GM19395 (cell line): ENCODE results near the gene CDK15.
"Not testable (repeated sequence)": the region's sequence is repeated elsewhere in the genome, so short reads cannot be mapped to it uniquely, and the experiment has no call there.

Experiments
- ATAC-seq: cut with Tn5 transposase; IDR thresholded peaks from one replicate; pipeline ENCODE4 v1.9.1; 2021; ENCODE audit warnings: mild to moderate bottlenecking, moderate library complexity; ENCODE audit not compliant: unreplicated experiment

Gene CDK15

DNA sequence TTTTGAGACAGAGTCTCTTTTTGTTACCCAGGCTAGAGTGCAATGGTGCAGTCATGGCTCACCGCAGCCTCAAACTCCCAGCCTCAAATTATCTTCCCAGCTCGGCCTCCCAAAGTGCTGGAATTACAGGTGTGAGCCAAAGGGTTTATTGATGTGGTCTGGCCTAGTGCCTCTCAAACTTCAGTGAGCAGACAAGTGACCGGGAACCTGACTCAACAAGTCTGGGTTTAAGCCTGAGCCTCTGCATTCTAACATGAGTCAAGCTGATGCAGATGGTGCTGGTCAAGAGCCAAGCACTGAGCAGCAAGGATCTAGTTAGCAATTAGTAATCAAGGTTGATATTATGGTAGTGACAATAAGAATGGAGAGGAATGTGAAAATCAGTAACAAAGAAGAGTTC, 21.3 kb downstream of the CDK15 start:
- no peak for ATAC-seq

DNA sequence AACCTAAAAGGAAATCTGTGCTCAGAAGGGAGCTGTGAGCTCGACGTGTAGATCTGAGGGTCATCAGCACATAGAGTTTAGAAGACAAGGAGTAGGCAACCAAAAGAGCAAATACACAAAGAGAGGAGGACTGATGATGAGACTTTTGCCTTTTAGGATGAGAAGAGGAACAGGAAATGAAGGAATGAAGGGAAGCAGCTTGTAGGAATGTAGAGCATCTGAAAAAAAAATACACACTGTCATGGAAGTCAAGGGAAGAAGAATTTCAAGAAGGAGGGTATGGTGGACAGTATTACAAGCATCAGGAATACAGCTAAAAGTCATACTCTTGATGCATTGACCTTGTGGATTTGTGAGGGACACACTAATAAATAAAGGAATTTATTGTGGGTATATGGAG, 21.9 kb downstream of the CDK15 start:
- ATAC-seq, result no peak

GRCh38 chr2:201830666-201831065, 24.3 kb downstream of the CDK15 start:
- ATAC-seq, result no peak

DNA sequence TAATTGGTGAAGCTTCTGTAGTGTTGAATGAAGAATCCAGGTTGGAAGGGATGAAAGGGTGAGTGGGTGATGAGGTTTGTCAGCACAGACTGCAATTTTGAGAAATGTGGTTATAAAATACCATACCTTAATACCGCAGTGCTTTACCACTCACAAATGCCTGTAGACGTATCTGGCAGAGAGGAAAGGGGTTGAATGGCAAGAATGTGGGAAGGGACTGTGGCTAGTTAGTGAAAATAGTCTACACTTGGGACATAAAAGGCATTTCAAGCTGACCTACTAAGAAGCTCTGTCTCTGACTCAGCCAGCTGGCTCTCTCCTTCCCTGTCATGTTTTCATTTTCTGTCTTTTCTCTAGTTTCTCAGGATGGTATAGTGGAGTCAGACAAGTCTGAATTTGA, 25.1 kb downstream of the CDK15 start:
- ATAC-seq, result no peak

- no peak for ATAC-seq
These were observed 27.4 kb downstream of the CDK15 start for GRCh38 chr2:201833781-201834180.

DNA sequence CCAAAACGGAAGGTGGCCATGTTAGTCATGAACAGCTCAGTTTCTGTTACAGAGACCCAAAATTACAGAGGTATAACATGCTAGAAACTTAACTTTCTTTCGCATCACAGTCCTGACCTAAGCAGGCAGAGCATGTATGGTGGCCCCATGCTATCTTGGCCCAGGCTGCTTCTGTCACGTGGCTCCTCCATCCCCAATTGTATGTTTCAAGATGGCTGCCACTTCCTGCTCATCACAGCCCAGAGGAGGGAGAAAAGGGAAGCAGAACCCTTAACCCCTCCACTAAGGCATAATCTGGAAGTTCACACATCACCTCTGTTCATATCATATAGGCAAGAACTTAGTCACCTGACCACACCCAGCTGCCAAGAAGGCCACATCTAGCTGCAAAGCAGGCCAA, 28.7 kb downstream of the CDK15 start:
- ATAC-seq, result no peak

DNA sequence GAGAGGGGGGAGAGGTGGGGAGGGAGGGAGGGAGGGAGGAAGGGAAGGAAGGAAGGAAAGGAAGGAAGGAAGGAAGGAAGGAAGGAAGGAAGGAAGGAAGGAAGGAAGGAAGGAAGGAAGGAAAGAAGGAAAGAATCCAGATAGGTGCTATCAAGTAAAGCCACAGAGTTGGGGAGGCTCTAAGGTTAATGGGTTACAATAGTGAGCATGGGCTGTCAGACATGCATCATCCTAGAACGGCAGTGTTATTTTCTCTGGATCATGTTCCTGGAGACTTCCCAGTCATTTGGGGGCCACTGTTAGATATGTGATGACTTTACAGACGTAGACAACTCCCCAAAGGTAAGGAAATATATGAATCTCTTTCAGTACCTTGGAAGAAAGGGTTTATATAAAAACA, 31.1 kb downstream of the CDK15 start:
- ATAC-seq, result no peak

- ATAC-seq, result no peak
These were observed 31.6 kb downstream of the CDK15 start for GRCh38 chr2:201837824-201838431.

DNA sequence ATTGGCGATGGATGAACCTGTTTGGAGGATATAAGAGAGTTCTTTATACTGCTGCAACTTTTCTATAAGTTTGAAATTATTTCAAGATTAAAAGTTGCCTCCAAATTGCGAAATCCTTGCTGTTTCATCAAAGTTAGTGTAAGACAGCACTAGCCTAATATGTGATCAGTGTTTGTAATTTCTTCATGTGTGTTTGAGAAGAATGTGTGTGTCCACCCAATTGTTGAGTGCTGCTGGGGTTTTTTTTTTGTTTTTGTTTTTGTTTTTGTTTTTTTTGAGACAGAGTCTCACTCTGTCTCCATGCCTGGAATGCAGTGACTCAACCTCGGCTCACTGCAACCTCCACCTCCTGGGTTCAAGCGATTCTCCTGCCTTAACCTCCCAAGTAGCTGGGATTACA, 33.4 kb downstream of the CDK15 start:
- no peak for ATAC-seq

- no peak for ATAC-seq
These were observed 34.4 kb downstream of the CDK15 start for GRCh38 chr2:201840726-201841125.

- no peak for ATAC-seq
These were observed 36.0 kb downstream of the CDK15 start for GRCh38 chr2:201842131-201842860.

- not testable (repeated sequence) for ATAC-seq
These were observed 38.6 kb downstream of the CDK15 start for GRCh38 chr2:201844922-201845321.

- no peak for ATAC-seq
These were observed 41.1 kb downstream of the CDK15 start for GRCh38 chr2:201847481-201847880.

DNA sequence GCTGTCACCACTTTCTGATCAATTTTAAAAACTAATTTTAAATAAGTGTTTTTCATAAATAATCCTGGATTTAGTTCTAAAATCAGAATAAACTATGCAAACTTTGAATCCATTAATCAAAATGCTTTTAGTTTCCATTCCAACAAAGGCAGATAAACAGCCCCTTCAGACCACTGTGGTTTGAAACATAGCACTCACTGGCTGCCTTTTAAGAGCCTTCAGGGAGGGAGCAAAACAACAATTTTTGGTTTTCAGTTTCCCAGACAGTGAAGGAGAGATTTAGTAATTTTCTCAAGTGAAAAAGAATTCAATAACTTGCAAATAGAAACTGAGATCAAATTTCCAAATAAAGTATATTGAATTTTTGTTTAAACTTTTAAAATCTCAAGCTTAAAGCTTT, 46.1 kb downstream of the CDK15 start:
- no peak for ATAC-seq

GRCh38 chr2:201852878-201853415, 46.6 kb downstream of the CDK15 start:
- no peak for ATAC-seq

- ATAC-seq, result no peak
These were observed 48.0 kb downstream of the CDK15 start for GRCh38 chr2:201854221-201854801.

GRCh38 chr2:201854841-201855240, 48.5 kb downstream of the CDK15 start:
- no peak for ATAC-seq

- no peak for ATAC-seq
These were observed 49.0 kb downstream of the CDK15 start for GRCh38 chr2:201855356-201855755.

GRCh38 chr2:201857326-201857725, 51.0 kb downstream of the CDK15 start:
- ATAC-seq, result no peak

GRCh38 chr2:201858281-201859184, 52.2 kb downstream of the CDK15 start:
- ATAC-seq, result no peak

- no peak for ATAC-seq
These were observed 53.6 kb downstream of the CDK15 start for GRCh38 chr2:201859949-201860348.
